SK-N-SH treated with all-trans-retinoic acid at 6 μM for 48 hours (cell line): Measurements from ENCODE around the gene ABHD17C.

Experiments
- ATAC-seq: fragments of 200-7000 bp; cut with Tn5 transposase; 3 replicates; pipeline ENCODE4 v1.9.1; 2020; ENCODE audit warnings: mild to moderate bottlenecking, moderate library complexity
- ARNTL ChIP-seq: fragments of 450-650 bp; formaldehyde crosslinking; IDR thresholded peaks from 2 replicates; pipeline ENCODE4 v1.5.0; 2020; ENCODE audit warnings: low read depth, mild to moderate bottlenecking, moderate library complexity, borderline replicate concordance
- BACH2 ChIP-seq: fragments of 250-450 bp; sonication (Bioruptor Pico); IDR thresholded peaks from 2 replicates; pipeline ENCODE4 v1.9.0; 2021; ENCODE audit warnings: mild to moderate bottlenecking, borderline replicate concordance
- CREB5 ChIP-seq: fragments of 250-450 bp; sonication (Bioruptor Pico); IDR thresholded peaks from 2 replicates; pipeline ENCODE4 v1.5.1; 2020; ENCODE audit warnings: low read depth, mild to moderate bottlenecking, moderate library complexity
- CSDC2 ChIP-seq: fragments of 250-450 bp; sonication (Bioruptor Pico); IDR thresholded peaks from 2 replicates; pipeline ENCODE4 v1.5.0; 2020; ENCODE audit warnings: mild to moderate bottlenecking, moderate library complexity
- CSRNP3 ChIP-seq: fragments of 250-450 bp; sonication (Bioruptor Pico); IDR thresholded peaks from 2 replicates; pipeline ENCODE4 v1.5.1; 2021; ENCODE audit warnings: mild to moderate bottlenecking, moderate library complexity
- ESRRG ChIP-seq: fragments of 250-450 bp; sonication (Bioruptor Pico); IDR thresholded peaks from 2 replicates; pipeline ENCODE4 v1.6.1; 2021; ENCODE audit warnings: mild to moderate bottlenecking
- ISL1 ChIP-seq: fragments of 250-450 bp; sonication (Bioruptor Pico); IDR thresholded peaks from 2 replicates; pipeline ENCODE4 v2.1.2; 2022; ENCODE audit warnings: mild to moderate bottlenecking, moderate library complexity
- PATZ1 ChIP-seq: fragments of 250-450 bp; sonication (Bioruptor Pico); IDR thresholded peaks from 2 replicates; pipeline ENCODE4 v1.8.0; 2020; ENCODE audit warnings: mild to moderate bottlenecking, moderate library complexity, borderline replicate concordance
- POU6F1 ChIP-seq: fragments of 250-450 bp; sonication (Bioruptor Pico); IDR thresholded peaks from 2 replicates; pipeline ENCODE4 v1.8.0; 2021; ENCODE audit warnings: low read depth, mild to moderate bottlenecking, moderate library complexity, borderline replicate concordance
- RARB ChIP-seq: fragments of 250-450 bp; sonication (Bioruptor Pico); IDR thresholded peaks from 2 replicates; pipeline ENCODE4 v1.8.0; 2021; ENCODE audit warnings: mild to moderate bottlenecking, moderate library complexity
- SNAI2 ChIP-seq: fragments of 250-450 bp; sonication (Bioruptor Pico); IDR thresholded peaks from 2 replicates; pipeline ENCODE4 v1.5.0; 2020; ENCODE audit warnings: mild to moderate bottlenecking, moderate library complexity
- TCF4 ChIP-seq: fragments of 250-450 bp; sonication (Bioruptor Pico); IDR thresholded peaks from 2 replicates; pipeline ENCODE4 v1.8.0; 2021; ENCODE audit warnings: mild to moderate bottlenecking, moderate library complexity, borderline replicate concordance
- TSHZ2 ChIP-seq: fragments of 250-450 bp; sonication (Bioruptor Pico); IDR thresholded peaks from 2 replicates; pipeline ENCODE4 v1.5.0; 2020; ENCODE audit warnings: mild to moderate bottlenecking, moderate library complexity
- ZC3H10 ChIP-seq: fragments of 250-450 bp; sonication (Bioruptor Pico); IDR thresholded peaks from 2 replicates; pipeline ENCODE4 v1.5.1; 2021; ENCODE audit warnings: mild to moderate bottlenecking, moderate library complexity
- ZFP3 ChIP-seq: fragments of 250-450 bp; sonication (Bioruptor Pico); IDR thresholded peaks from 2 replicates; pipeline ENCODE4 v1.5.0; 2020; ENCODE audit warnings: mild to moderate bottlenecking, moderate library complexity
- ZFP30 ChIP-seq: fragments of 450-650 bp; formaldehyde crosslinking; IDR thresholded peaks from 2 replicates; pipeline ENCODE4 v1.5.0; 2022; ENCODE audit warnings: mild to moderate bottlenecking, moderate library complexity
- ZNF70 ChIP-seq: fragments of 450-650 bp; formaldehyde crosslinking; IDR thresholded peaks from 2 replicates; pipeline ENCODE4 v1.5.0; 2020; ENCODE audit warnings: mild to moderate bottlenecking, moderate library complexity

The ABHD17C gene

GRCh38 chr15:80701676-80702311 lies 6.7 kb downstream of the ABHD17C start:
- TF ChIP-seq BACH2 (CRISPR knock-in tag) (no peak), CREB5 (peak; percentile 60; the same call in 1 of the 2 replicates), SNAI2 (0 out of 2 replicates have a peak, but pooled peaks have one; percentile 28), ESRRG (0 out of 2 replicates have a peak, but pooled peaks have one; percentile 26), ISL1 (peak; percentile 74), ARNTL (CRISPR knock-in tag) (no peak), POU6F1 (CRISPR knock-in tag) (no peak), TCF4 (peak; percentile 85), TSHZ2 (0 out of 2 replicates have a peak, but pooled peaks have one; percentile 43)

GRCh38 chr15:80703081-80703480 lies 8.0 kb downstream of the ABHD17C start:
- no peak for ATAC-seq
- TF ChIP-seq TSHZ2: no peak
- no peak for TF ChIP-seq POU6F1 (CRISPR knock-in tag)
- no peak for TF ChIP-seq ISL1
- TF ChIP-seq CSRNP3 (CRISPR knock-in tag): no peak
- no peak for TF ChIP-seq BACH2 (CRISPR knock-in tag)
- TF ChIP-seq CSDC2 (CRISPR knock-in tag): no peak
- TF ChIP-seq ZFP30: no peak
- no peak for TF ChIP-seq ZFP3 (CRISPR knock-in tag)
- TF ChIP-seq ZC3H10 (CRISPR knock-in tag): no peak
- TF ChIP-seq ZNF70: no peak
- TF ChIP-seq RARB (CRISPR knock-in tag): no peak
- no peak for TF ChIP-seq PATZ1
- no peak for TF ChIP-seq CREB5

More at GRCh38 chr15:80701676-80702311, 6.7 kb downstream of the ABHD17C start:
- peak; percentile 57; the same call in 2 of the 3 replicates for ATAC-seq
